ENCODE measurements around the gene NANOS2. TPM values are rescaled to one million over a fixed set of nuclear protein-coding genes. Genes with fewer than 3 reads are reported as not detected.

Gene NANOS2
- total RNA-seq, 4 donors from 2014 or later: not detected

DNA sequence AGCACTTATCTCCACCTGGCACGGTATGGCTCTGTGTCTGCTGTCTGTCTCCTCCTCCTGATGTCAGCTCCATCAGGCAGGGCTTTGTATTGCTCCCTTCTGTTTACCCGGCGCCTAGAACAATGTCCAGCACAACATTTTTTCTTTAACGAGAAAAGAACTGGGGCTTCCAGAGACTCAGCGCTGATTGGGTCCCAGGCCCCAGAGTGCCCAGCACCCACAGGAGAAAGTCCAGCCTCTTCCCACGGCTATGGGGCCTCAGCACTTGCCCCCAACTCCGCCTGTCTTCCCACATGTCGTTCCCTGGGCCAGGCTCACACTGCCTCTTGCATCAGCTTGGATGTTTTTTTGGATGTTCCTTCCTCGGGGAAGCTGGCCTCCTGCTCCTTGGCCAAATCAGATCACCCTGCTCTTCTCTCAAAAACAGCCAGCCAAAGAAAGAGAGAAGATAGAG, 19.0 kb downstream of the NANOS2 start:
- Histone ChIP-seq H3K27ac (replicated peaks in 1 of 4) (peak overlapping the region in 1 of 4 donors; percentile 42), H3K9me3 (no peaks in the 10 kb centered on the region), H3K4me1 (peaks cover under 1 to 8% (median 6%) of the 10 kb centered on the region in 4 donors), H3K27me3 (no peaks in the 10 kb centered on the region), H3K4me3 (no peak overlapping the region), H3K36me3 (peaks cover 26 to 76% (median 53%) of the 10 kb centered on the region in 4 donors)
- WGBS: 74% methylated on average over 9 of the region's 9 CpGs
- intact Hi-C loops (cut with DNase I): no loop called here
- DNase-seq (ENCODE audit: extremely low spot score): no peak
- no peak for TF ChIP-seq POLR2A (IDR thresholded peaks at IDR 0.05; ENCODE audit: low read depth)
- TF ChIP-seq, protein P1, sequence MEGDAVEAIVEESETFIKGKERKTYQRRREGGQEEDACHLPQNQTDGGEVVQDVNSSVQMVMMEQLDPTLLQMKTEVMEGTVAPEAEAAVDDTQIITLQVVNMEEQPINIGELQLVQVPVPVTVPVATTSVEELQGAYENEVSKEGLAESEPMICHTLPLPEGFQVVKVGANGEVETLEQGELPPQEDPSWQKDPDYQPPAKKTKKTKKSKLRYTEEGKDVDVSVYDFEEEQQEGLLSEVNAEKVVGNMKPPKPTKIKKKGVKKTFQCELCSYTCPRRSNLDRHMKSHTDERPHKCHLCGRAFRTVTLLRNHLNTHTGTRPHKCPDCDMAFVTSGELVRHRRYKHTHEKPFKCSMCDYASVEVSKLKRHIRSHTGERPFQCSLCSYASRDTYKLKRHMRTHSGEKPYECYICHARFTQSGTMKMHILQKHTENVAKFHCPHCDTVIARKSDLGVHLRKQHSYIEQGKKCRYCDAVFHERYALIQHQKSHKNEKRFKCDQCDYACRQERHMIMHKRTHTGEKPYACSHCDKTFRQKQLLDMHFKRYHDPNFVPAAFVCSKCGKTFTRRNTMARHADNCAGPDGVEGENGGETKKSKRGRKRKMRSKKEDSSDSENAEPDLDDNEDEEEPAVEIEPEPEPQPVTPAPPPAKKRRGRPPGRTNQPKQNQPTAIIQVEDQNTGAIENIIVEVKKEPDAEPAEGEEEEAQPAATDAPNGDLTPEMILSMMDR (IDR thresholded peaks at IDR 0.05): no peak
- no peak for TF ChIP-seq EP300 (IDR thresholded peaks at IDR 0.05)
- TF ChIP-seq POLR2AphosphoS5 (IDR thresholded peaks at IDR 0.05): no peak

DNA sequence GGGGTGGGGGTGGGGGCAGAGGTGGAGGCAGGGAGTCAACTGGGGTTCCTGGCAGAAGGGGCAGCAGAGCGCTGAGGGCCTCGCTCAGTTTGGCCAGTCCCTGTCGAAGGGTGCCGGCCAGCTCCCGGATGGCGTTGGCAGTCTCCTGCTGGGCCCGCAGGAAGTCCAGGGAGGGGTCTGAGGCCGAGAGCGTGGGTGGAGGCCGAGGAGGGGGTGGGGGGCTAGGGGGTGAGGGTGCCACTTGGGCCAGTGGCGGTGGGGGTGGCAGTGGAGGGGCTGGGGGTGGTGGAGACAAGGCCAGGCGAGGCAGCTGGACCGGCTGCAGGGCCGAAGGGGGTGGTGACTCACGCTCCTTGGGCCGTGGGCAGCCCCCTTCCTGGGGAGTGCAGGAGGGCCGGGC, 23.7 kb downstream of the NANOS2 start:
- peaks cover 6 to 45% (median 25%) of the 10 kb centered on the region in 4 donors for H3K36me3 ChIP-seq
- no peak for DNase-seq (ENCODE audit: extremely low spot score)
- intact Hi-C loops (cut with DNase I): no loop called here
- no peaks in the 10 kb centered on the region for H3K9me3 ChIP-seq
- no peak overlapping the region for H3K4me3 ChIP-seq
- no peaks in the 10 kb centered on the region for H3K27me3 ChIP-seq
- WGBS: 73% methylated on average over 17 of the region's 17 CpGs
- no peak for TF ChIP-seq EP300 (IDR thresholded peaks at IDR 0.05)
- TF ChIP-seq, protein P1 (IDR thresholded peaks at IDR 0.05): no peak
- TF ChIP-seq POLR2A (IDR thresholded peaks at IDR 0.05; ENCODE audit: low read depth): no peak
- no peak for TF ChIP-seq POLR2AphosphoS5 (IDR thresholded peaks at IDR 0.05)
- peaks cover 0 to 14% (median 12%) of the 10 kb centered on the region in 4 donors for H3K4me1 ChIP-seq
- no peak overlapping the region for H3K27ac ChIP-seq (replicated peaks in 1 of 4)

DNA sequence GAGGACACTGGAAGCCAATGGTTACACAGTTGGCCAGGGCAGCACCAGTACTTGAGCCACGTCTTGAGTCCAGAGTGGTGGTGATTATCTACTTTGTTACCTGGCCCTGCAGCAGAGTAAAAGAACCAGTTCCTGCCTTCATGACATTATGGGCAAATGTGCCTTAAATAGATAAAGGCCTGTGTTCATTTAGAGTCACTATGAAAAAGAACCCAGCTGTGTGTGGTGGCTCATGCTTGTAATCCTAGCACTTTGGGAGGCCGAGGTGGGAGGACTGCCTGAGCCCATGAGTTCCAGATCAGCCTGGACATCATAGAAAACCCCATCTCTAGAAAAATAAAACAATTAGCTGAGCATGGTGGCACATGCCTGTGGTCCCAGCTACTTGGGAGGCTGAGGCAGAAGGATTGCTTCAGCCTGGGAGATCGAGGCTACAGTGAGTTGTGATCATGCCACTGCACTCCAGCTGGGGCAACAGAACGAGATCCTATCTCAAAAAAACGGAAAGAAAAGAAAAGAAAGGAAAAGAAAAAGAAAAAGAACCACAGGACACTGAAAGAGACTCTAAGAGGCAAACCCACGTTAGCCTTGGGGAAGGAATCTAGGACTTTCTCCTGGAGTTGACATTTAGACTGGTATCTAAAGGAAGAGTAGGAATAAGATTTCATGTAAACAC, 25.2 kb downstream of the NANOS2 start:
- Histone ChIP-seq H3K27me3 (no peaks in the 10 kb centered on the region), H3K4me3 (no peak overlapping the region), H3K27ac (replicated peaks in 1 of 4) (no peak overlapping the region), H3K4me1 (peaks cover 11 to 27% (median 25%) of the 10 kb centered on the region in 4 donors), H3K9me3 (no peaks in the 10 kb centered on the region), H3K36me3 (peaks cover 1 to 36% (median 16%) of the 10 kb centered on the region in 4 donors)
- TF ChIP-seq, protein P1 (IDR thresholded peaks at IDR 0.05): no peak
- no peak for TF ChIP-seq POLR2A (IDR thresholded peaks at IDR 0.05; ENCODE audit: low read depth)
- no peak for TF ChIP-seq POLR2AphosphoS5 (IDR thresholded peaks at IDR 0.05)
- no peak for TF ChIP-seq EP300 (IDR thresholded peaks at IDR 0.05)
- intact Hi-C loops (cut with DNase I): no loop called here
- DNase-seq (ENCODE audit: extremely low spot score): no peak
- 79% methylated on average over 6 of the region's 6 CpGs for WGBS

DNA sequence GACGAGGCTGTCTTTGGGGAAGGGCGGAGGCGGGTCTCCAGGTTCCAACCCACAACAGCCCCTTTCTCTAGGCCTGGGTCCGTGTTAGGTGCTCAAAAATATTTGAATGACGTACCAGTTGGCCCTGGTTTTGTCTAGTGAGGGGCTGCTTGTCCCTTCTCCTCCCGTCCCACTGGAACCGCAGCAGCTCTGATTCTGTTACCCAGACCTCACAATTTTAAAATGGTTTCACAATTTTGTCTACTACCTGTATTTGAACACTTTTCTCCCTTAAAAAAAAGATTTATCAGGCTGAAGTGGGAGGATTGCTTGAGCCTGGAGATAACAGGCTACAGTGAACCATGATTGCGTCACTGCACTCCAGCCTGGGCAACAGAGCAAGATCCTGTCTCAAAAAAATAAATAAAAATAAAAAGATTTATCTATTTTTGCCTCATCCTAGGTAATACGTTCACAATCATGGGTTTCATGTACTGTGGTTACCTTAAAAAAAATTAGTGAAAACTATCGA, 27.3 kb downstream of the NANOS2 start:
- H3K27ac ChIP-seq (replicated peaks in 1 of 4): peak overlapping the region; percentile 88 to 93 (median 90)
- H3K9me3 ChIP-seq: no peaks in the 10 kb centered on the region
- peak overlapping the region; percentile 68 to 91 (median 78) for H3K4me3 ChIP-seq
- WGBS: 41% methylated on average over 10 of the region's 10 CpGs
- no peak for DNase-seq (ENCODE audit: extremely low spot score)
- intact Hi-C loops (cut with DNase I): loop anchor here (2.0 kb wide), 1 partner anchor 24 kb away; the partner anchor contains the start of gene SYMPK
- peaks cover 32 to 48% (median 46%) of the 10 kb centered on the region in 4 donors for H3K4me1 ChIP-seq
- H3K27me3 ChIP-seq: no peaks in the 10 kb centered on the region
- TF ChIP-seq, protein P1 (IDR thresholded peaks at IDR 0.05): no peak
- TF ChIP-seq EP300 (IDR thresholded peaks at IDR 0.05) (no peak), POLR2AphosphoS5 (IDR thresholded peaks at IDR 0.05) (no peak), POLR2A (IDR thresholded peaks at IDR 0.05; ENCODE audit: low read depth) (no peak)
- H3K36me3 ChIP-seq: peaks cover 5 to 36% (median 18%) of the 10 kb centered on the region in 4 donors

All from esophagus muscularis mucosa (tissue), 4 donors.